B cell (primary cell): ENCODE measurements around the gene KRTAP4-4. TPM values are rescaled to one million over a fixed set of nuclear protein-coding genes. Genes with fewer than 3 reads are reported as not detected.

Experiments
- ATAC-seq: fragments of 200-7000 bp; cut with Tn5 transposase; one replicate; pipeline ENCODE4 v1.10.0; 2021; ENCODE audit warnings: low read depth, mild to moderate bottlenecking, moderate number of reproducible peaks, moderate library complexity
- CTCF ChIA-PET: fragments of 350-600 bp; sonication (Branson Sonifier 250); formaldehyde crosslinking; loops from one replicate; lab custom pipeline; 2021; ENCODE audit warnings: antibody characterized with exemption, inconsistent platforms; lab: Charles Lee
- POLR2A ChIA-PET: fragments of 350-600 bp; sonication (Branson Sonifier 250); formaldehyde crosslinking; loops from one replicate; lab custom pipeline; 2021; ENCODE audit warnings: antibody characterized with exemption; lab: Charles Lee
- DNase-seq: peaks from one replicate; pipeline ENCODE4 v3.0.0; 2013
- H2AFZ ChIP-seq: 2 replicates; pipeline ENCODE4 v1.6.1; 2012; ENCODE audit warnings: mild to moderate bottlenecking, low read depth, low read length; ENCODE audit not compliant: insufficient read depth, poor library complexity, severe bottlenecking
- H3K27ac ChIP-seq, 2 donors: 1 replicate in 1 of 2; 2 replicates in 1 of 2; pipeline ENCODE4 v1.5.1; 2012 to 2013; ENCODE audit warnings: low read length in 2 of 2, mild to moderate bottlenecking in 2 of 2, moderate library complexity in 1 of 2
- H3K27me3 ChIP-seq, 4 experiments: fragments of 200-600 bp in 1 of 4; sonication (generic) in 1 of 4; replicated peaks in 1 of 4; 1 replicate in 2 of 4; 2 replicates in 2 of 4; pipeline versions ENCODE4 v1.6.1 to v1.7.0; 2013 to 2016; ENCODE audit warnings: low read length in 3 of 4, mild to moderate bottlenecking in 2 of 4, mixed read lengths in 1 of 4, moderate library complexity in 1 of 4; ENCODE audit not compliant: insufficient read depth in 4 of 4, control insufficient read depth in 3 of 4; ENCODE audit errors: control extremely low read depth in 1 of 4
- H3K36me3 ChIP-seq, 2 experiments: replicated peaks in 1 of 2; 1 replicate in 1 of 2; 2 replicates in 1 of 2; pipeline versions ENCODE4 v1.6.1 to v1.7.1; 2013; ENCODE audit warnings: low read length in 1 of 2; ENCODE audit not compliant: insufficient read depth in 2 of 2, control insufficient read depth in 1 of 2; ENCODE audit errors: control extremely low read depth in 1 of 2, extremely low read depth in 1 of 2
- H3K4me1 ChIP-seq, 2 donors: fragments of 200-600 bp in 1 of 2; sonication (generic) in 1 of 2; 1 replicate in 1 of 2; 2 replicates in 1 of 2; pipeline versions ENCODE4 v1.5.1 to v1.6.1; 2013 to 2017; ENCODE audit warnings: low read length in 2 of 2; ENCODE audit not compliant: control insufficient read depth in 2 of 2, insufficient read depth in 2 of 2
- H3K4me2 ChIP-seq: replicated peaks from 2 replicates; pipeline ENCODE3; 2012; ENCODE audit warnings: mild to moderate bottlenecking, low read depth, low read length; ENCODE audit not compliant: poor library complexity, severe bottlenecking
- H3K4me3 ChIP-seq, 5 experiments: fragments of 200-600 bp in 1 of 5; sonication (generic) in 1 of 5; 1 replicate in 3 of 5; 2 replicates in 2 of 5; pipeline versions ENCODE4 v1.5.1 to v1.7.0; 2011 to 2016; ENCODE audit warnings: low read length in 4 of 5, mild to moderate bottlenecking in 4 of 5, low read depth in 2 of 5, control low read depth in 1 of 5, moderate library complexity in 1 of 5; ENCODE audit not compliant: insufficient read depth in 1 of 5; ENCODE audit errors: control extremely low read depth in 1 of 5, extremely low read depth in 1 of 5
- H3K79me2 ChIP-seq: fragments of 200-600 bp; sonication (generic); one replicate; pipeline ENCODE4 v1.6.0; 2016; ENCODE audit warnings: low read length; ENCODE audit not compliant: control insufficient read depth, insufficient read depth
- H3K9ac ChIP-seq: fragments of 200-600 bp; sonication (generic); 2 replicates; pipeline ENCODE4 v1.6.1; 2017; ENCODE audit warnings: mild to moderate bottlenecking, low read length, moderate library complexity
- H3K9me3 ChIP-seq, 3 donors: one replicate each; pipeline versions ENCODE4 v1.6.1 to v1.7.1; 2013; ENCODE audit warnings: low read length in 2 of 3; ENCODE audit not compliant: control insufficient read depth in 2 of 3, insufficient read depth in 1 of 3; ENCODE audit errors: control extremely low read depth in 1 of 3
- H4K20me1 ChIP-seq: 2 replicates; pipeline ENCODE4 v1.6.0; 2012; ENCODE audit warnings: mild to moderate bottlenecking, low read length; ENCODE audit not compliant: insufficient read depth, control insufficient read depth, poor library complexity, severe bottlenecking
- H3K27ac Mint-ChIP-seq: one replicate; pipeline ENCODE4 v1.8.0; 2021; ENCODE audit warnings: mixed read lengths
- H3K27me3 Mint-ChIP-seq: one replicate; pipeline ENCODE4 v1.8.0; 2021; ENCODE audit warnings: mixed read lengths
- H3K4me1 Mint-ChIP-seq: one replicate; pipeline ENCODE4 v1.8.0; 2021; ENCODE audit warnings: mixed read lengths
- H3K4me3 Mint-ChIP-seq: one replicate; pipeline ENCODE4 v1.8.0; 2021; ENCODE audit warnings: mixed read lengths
- H3K9me3 Mint-ChIP-seq: one replicate; pipeline ENCODE4 v1.8.0; 2022; ENCODE audit warnings: mixed read lengths; ENCODE audit not compliant: insufficient read depth
- CTCF ChIP-seq: fragments of 200-600 bp; IDR thresholded peaks from one replicate; pipeline ENCODE4 v1.8.0; 2022; ENCODE audit warnings: antibody characterized with exemption, mild to moderate bottlenecking
- EZH2 ChIP-seq: IDR thresholded peaks from 2 replicates; pipeline ENCODE4 v1.6.1; 2012; ENCODE audit warnings: borderline replicate concordance, low read depth, mild to moderate bottlenecking, moderate library complexity, low read length; ENCODE audit not compliant: insufficient read depth, poor library complexity, severe bottlenecking
- WGBS: methylation state at CpG from one replicate; pipeline ENCODE4 v1.1.5; 2013; ENCODE audit warnings: missing lambda C conversion rate; ENCODE audit not compliant: insufficient coverage; 5-methylcytosine and 5-hydroxymethylcytosine counted together
- intact Hi-C: fragments of 100-400 bp; cut with micrococcal nuclease; formaldehyde crosslinking; loops from one replicate; pipeline ENCODE4 v1.10.0; 2022
- polyA plus RNA-seq: library from polyadenylated mRNA; depleted of rRNA; stranded (reverse); fragments of >200 nt; gene quantifications from 2 replicates; pipeline ENCODE4 v1.2.3, GENCODE V29; 2012
- total RNA-seq, 2 donors: library from RNA; stranded (reverse); fragments of 120-200 nt in 1 of 2; gene quantifications; 1 replicate in 1 of 2; 2 replicates in 1 of 2; pipeline versions ENCODE4 v1.2.3 to v1.2.4, GENCODE V29; 2013 to 2022

The KRTAP4-4 gene
- total and polyA plus RNA-seq, 2 donors (not counting 1 experiment from before 2014, with no cell fraction given): not detected

GRCh38 chr17:41127371-41127770 lies 33.2 kb downstream of the KRTAP4-4 start:
- DNase-seq: no peak
- H3K27me3 ChIP-seq: no peaks in the 10 kb centered on the region
- H3K9me3 Mint-ChIP-seq: no peaks in the 10 kb centered on the region
- no peak overlapping the region for H3K4me3 Mint-ChIP-seq
- H3K27ac Mint-ChIP-seq: no peak overlapping the region
- no peak overlapping the region for H3K4me2 ChIP-seq
- WGBS: no CpG with 5 or more reads among the region's 1 CpG
- no peak for TF ChIP-seq CTCF
- no peak for TF ChIP-seq EZH2
- H3K79me2 ChIP-seq: no peaks in the 10 kb centered on the region
- ChIA-PET POLR2A (no interaction called here), CTCF (no interaction called here)
- no peak overlapping the region for H3K4me3 ChIP-seq
- peaks cover 10% of the 10 kb centered on the region for H3K27me3 Mint-ChIP-seq
- H3K9ac ChIP-seq: no peak overlapping the region
- H3K27ac ChIP-seq: no peak overlapping the region
- H4K20me1 ChIP-seq: no peaks in the 10 kb centered on the region
- peaks cover 7% of the 10 kb centered on the region for H3K4me1 Mint-ChIP-seq
- intact Hi-C loops: no loop called here
- H3K36me3 ChIP-seq: no peaks in the 10 kb centered on the region
- ATAC-seq: no peak
- H3K4me1 ChIP-seq: peaks cover 15 to 24% of the 10 kb centered on the region in 2 donors
- no peak overlapping the region for H2AFZ ChIP-seq
- H3K9me3 ChIP-seq: no peaks in the 10 kb centered on the region

- DNase-seq: no peak
- WGBS: no CpG with 5 or more reads among the region's 3 CpGs
- Histone ChIP-seq H4K20me1 (no peaks in the 10 kb centered on the region), H3K79me2 (no peaks in the 10 kb centered on the region), H3K9ac (no peak overlapping the region), H3K27me3 (no peaks in the 10 kb centered on the region), H3K36me3 (no peaks in the 10 kb centered on the region), H3K27ac (no peak overlapping the region), H3K4me2 (no peak overlapping the region), H2AFZ (no peak overlapping the region), H3K9me3 (peaks cover 0 to 5% (median 3%) of the 10 kb centered on the region in 3 donors), H3K4me1 (peaks cover 21 to 24% of the 10 kb centered on the region in 2 donors), H3K4me3 (no peak overlapping the region)
- ATAC-seq: no peak
- TF ChIP-seq CTCF (no peak), EZH2 (no peak)
- H3K4me1 Mint-ChIP-seq: peaks cover 5% of the 10 kb centered on the region
- no peak overlapping the region for H3K27ac Mint-ChIP-seq
- no peak overlapping the region for H3K4me3 Mint-ChIP-seq
- intact Hi-C loops: no loop called here
- POLR2A ChIA-PET: no interaction called here
- peaks cover 10% of the 10 kb centered on the region for H3K27me3 Mint-ChIP-seq
- no peaks in the 10 kb centered on the region for H3K9me3 Mint-ChIP-seq
- CTCF ChIA-PET: no interaction called here
These were observed 34.1 kb downstream of the KRTAP4-4 start for GRCh38 chr17:41126412-41126811.
